K562 (cell line): ENCODE measurements around the gene IGSF3. TPM values are rescaled to one million over a fixed set of nuclear protein-coding genes. Genes with fewer than 3 reads are reported as not detected.
A peak's percentile ranks its signal among the peaks of the same experiment; 100 is the strongest.

Source experiments
- ADNP ChIP-seq: fragments of 200-800 bp; sonication (Bioruptor generic); IDR thresholded peaks from 2 replicates; pipeline ENCODE4 v1.6.1; 2016; ENCODE audit warnings: missing genetic modification characterization, missing compliant biosample characterization
- ATF1 ChIP-seq, 2 experiments: fragments of 450-650 bp in 1 of 2; IDR thresholded peaks; 2 replicates each; pipeline ENCODE4 v1.6.1; 2016; ENCODE audit warnings: missing compliant biosample characterization in 1 of 2, missing genetic modification characterization in 1 of 2
- CBFA2T2 ChIP-seq: fragments of 450-650 bp; conservative IDR thresholded peaks from 2 replicates; pipeline ENCODE4 v1.6.1; 2017; ENCODE audit warnings: mild to moderate bottlenecking
- CHD1 ChIP-seq: fragments of 200-600 bp; sonication (generic); IDR thresholded peaks from one replicate; pipeline ENCODE4 v1.6.1; 2012; ENCODE audit warnings: mild to moderate bottlenecking, moderate library complexity, low read length, inconsistent platforms
- FIP1L1 ChIP-seq: fragments of 200-400 bp; formaldehyde crosslinking; IDR thresholded peaks from 2 replicates; pipeline ENCODE4 v1.6.1; 2018; ENCODE audit warnings: mild to moderate bottlenecking, low read depth, low read length; ENCODE audit not compliant: poor library complexity, severe bottlenecking
- FOSL1 ChIP-seq: fragments of 200-800 bp; sonication (Bioruptor generic); conservative IDR thresholded peaks from 2 replicates; pipeline ENCODE4 v1.6.1; 2016; ENCODE audit warnings: missing genetic modification characterization, missing compliant biosample characterization
- HDAC8 ChIP-seq: fragments of 450-650 bp; IDR thresholded peaks from 2 replicates; pipeline ENCODE4 v1.6.1; 2016; ENCODE audit warnings: mild to moderate bottlenecking, missing genetic modification characterization, moderate library complexity, missing compliant biosample characterization
- MLLT1 ChIP-seq, 2 experiments: fragments of 450-650 bp; IDR thresholded peaks; 2 replicates each; pipeline ENCODE4 v1.6.1; 2016
- MNT ChIP-seq, 2 experiments: fragments of 450-650 bp; conservative IDR thresholded peaks; 2 replicates each; pipeline ENCODE4 v1.6.1; 2017; ENCODE audit warnings: mild to moderate bottlenecking in 2 of 2, moderate library complexity in 2 of 2
- MTA2 ChIP-seq: fragments of 450-650 bp; IDR thresholded peaks from 2 replicates; pipeline ENCODE4 v1.6.1; 2016; ENCODE audit warnings: low read depth
- MYC ChIP-seq, 2 experiments: fragments of 250-450 bp in 1 of 2; sonication (Bioruptor Pico) in 1 of 2; IDR thresholded peaks; 2 replicates each; pipeline versions ENCODE4 v1.5.1 to v1.6.1; 2012 to 2021; ENCODE audit warnings: low read depth in 2 of 2, borderline replicate concordance in 1 of 2, improper control_type of control experiment in 1 of 2, low read length in 1 of 2, mild to moderate bottlenecking in 1 of 2, moderate library complexity in 1 of 2
- NFIC ChIP-seq: fragments of 450-650 bp; IDR thresholded peaks from 2 replicates; pipeline ENCODE4 v1.6.1; 2017; ENCODE audit warnings: mild to moderate bottlenecking, inconsistent platforms
- POLR3G ChIP-seq: IDR thresholded peaks from 2 replicates; pipeline ENCODE4 v1.6.1; 2011; ENCODE audit not compliant: insufficient read length, insufficient replicate concordance; ENCODE audit errors: extremely low read depth
- PRDM10 ChIP-seq: fragments of 450-650 bp; IDR thresholded peaks from 2 replicates; pipeline ENCODE4 v1.6.1; 2018; ENCODE audit not compliant: partially characterized antibody
- SOX6 ChIP-seq: fragments of 450-650 bp; IDR thresholded peaks from 2 replicates; pipeline ENCODE4 v1.6.1; 2014; ENCODE audit warnings: mild to moderate bottlenecking
- TBP ChIP-seq: optimal IDR thresholded peaks from 2 replicates; pipeline ENCODE3; 2011; ENCODE audit warnings: low read depth, low read length, improper control_type of control experiment
- TRIM28 ChIP-seq: fragments of 450-650 bp; IDR thresholded peaks from 2 replicates; pipeline ENCODE4 v1.6.1; 2017
- ZC3H11A ChIP-seq: IDR thresholded peaks from 2 replicates; pipeline ENCODE4 v1.6.1; 2012; ENCODE audit warnings: low read depth, low read length, improper control_type of control experiment
- ZFP36 ChIP-seq: fragments of 150-350 bp; IDR thresholded peaks from 2 replicates; pipeline ENCODE4 v1.6.1; 2018; ENCODE audit warnings: low read length, low read depth; ENCODE audit not compliant: partially characterized antibody
- ZNF174 ChIP-seq: fragments of 250-450 bp; sonication (Bioruptor Pico); IDR thresholded peaks from 2 replicates; pipeline ENCODE4 v1.4.0; 2020; ENCODE audit warnings: mild to moderate bottlenecking
- ZNF175 ChIP-seq: fragments of 200-800 bp; sonication (Bioruptor generic); IDR thresholded peaks from 2 replicates; pipeline ENCODE4 v1.6.1; 2016; ENCODE audit warnings: low read depth, mild to moderate bottlenecking, missing genetic modification characterization, missing compliant biosample characterization
- polyA plus RNA-seq, 8 experiments: library from polyadenylated mRNA; depleted of rRNA in 4 of 8; stranded (reverse) in 5 of 8; unstranded in 3 of 8; fragments of >200 nt; fragmentation: Nextera tagmentation in 2 of 8; fragmentation: Illumina TruSeq in 1 of 8; extraction: Ambion mirVana in 2 of 8; extraction: Trizol in 1 of 8; gene quantifications; 2 replicates each; pipeline versions ENCODE4 v1.2.1 to v1.2.3, GENCODE V29; 2011 to 2014; ENCODE audit warnings: inconsistent platforms in 1 of 8, missing spikeins in 1 of 8
- total RNA-seq, 7 experiments: library from RNA; depleted of rRNA in 6 of 7; stranded (reverse); fragments of >200 nt in 6 of 7; fragmentation: Illumina TruSeq in 2 of 7; extraction: Trizol in 2 of 7; gene quantifications; 2 replicates each; pipeline versions ENCODE4 v1.2.1 to v1.2.3, GENCODE V29; 2011 to 2021; ENCODE audit warnings: low replicate concordance in 1 of 7

IGSF3 gene
- total and polyA plus RNA-seq, 9 of the 15 experiments (the other 6 are each of a cell fraction or from before 2014, with no cell fraction given) = 1.1 to 15.0 (median 8.3) TPM

GRCh38 chr1:116556289-116557006, 111.1 kb downstream of the IGSF3 start (continued):
- peak in 1 of 2 experiments; percentile 42; a peak in 1 of 4 replicates for TF ChIP-seq MLLT1 (IDR thresholded peaks at IDR 0.05)
- TF ChIP-seq ZC3H11A = no peak
- TF ChIP-seq ZFP36 = peak; percentile 73
- TF ChIP-seq NFIC = peak; percentile 33; the same call in 1 of the 2 replicates
- TF ChIP-seq TRIM28 = peak; percentile 30; the same call in 1 of the 2 replicates
- no peak for TF ChIP-seq HDAC8
- no peak for TF ChIP-seq POLR3G
- TF ChIP-seq SOX6 = peak; percentile 68
- peak; percentile 91 for TF ChIP-seq FOSL1 (tag)
- TF ChIP-seq MNT (conservative IDR thresholded peaks at IDR 0.05) = peak; percentile 39 to 69; a peak in 2 of 4 replicates
- no peak for TF ChIP-seq FIP1L1
- TF ChIP-seq ZNF175 (CRISPR knock-in tag) = 0 out of 2 replicates have a peak, but pooled peaks have one; percentile 13
- peak; percentile 34 for TF ChIP-seq CHD1
- TF ChIP-seq MYC (IDR thresholded peaks at IDR 0.05; ENCODE audit: low read depth, low read length) = peak; percentile 75
- no peak for TF ChIP-seq MYC (CRISPR knock-in tag; IDR thresholded peaks at IDR 0.05; ENCODE audit: borderline replicate concordance, low read depth)
- TF ChIP-seq ADNP = no peak
- no peak for TF ChIP-seq ZNF174 (CRISPR knock-in tag)
- TF ChIP-seq PRDM10 = peak; percentile 47
- TF ChIP-seq MTA2 = no peak
- TF ChIP-seq CBFA2T2 = peak; percentile 60; the same call in 1 of the 2 replicates
- TF ChIP-seq TBP = no peak
- TF ChIP-seq ATF1 (CRISPR knock-in tag; IDR thresholded peaks at IDR 0.05) = no peak
- peak; percentile 23; the same call in 1 of the 2 replicates for TF ChIP-seq ATF1 (tag; IDR thresholded peaks at IDR 0.05)
